ENCODE results near the gene PCGF1. TPM values are rescaled to one million over a fixed set of nuclear protein-coding genes. Genes with fewer than 3 reads are reported as not detected.

Gene PCGF1
- total RNA-seq, 2 donors from 2014 or later, result 13.6 to 14.7 TPM

DNA sequence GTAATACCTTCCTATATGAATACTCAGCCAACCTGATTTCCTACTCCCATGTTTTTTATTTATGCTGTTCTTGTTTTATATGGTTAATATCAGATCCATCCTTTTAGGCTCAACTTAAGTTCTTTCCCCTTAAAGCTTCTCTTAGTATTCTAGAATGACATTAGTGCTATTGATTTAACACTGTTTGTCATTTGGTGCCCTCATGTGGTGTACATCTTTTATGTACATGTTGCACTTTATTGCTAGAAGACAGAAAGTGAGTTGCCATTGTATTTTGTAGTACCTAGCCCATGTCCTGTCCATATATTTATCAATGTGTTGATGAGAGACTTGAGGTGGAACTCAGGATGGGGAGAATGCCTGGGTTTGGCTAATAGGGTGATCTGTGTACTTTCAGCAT is 24.7 kb upstream of the PCGF1 start:
- DNase-seq (ENCODE audit: low spot score), result no peak
- H3K27me3 ChIP-seq (replicated peaks; ENCODE audit: insufficient read depth), result no peaks in the 10 kb centered on the region
- no peaks in the 10 kb centered on the region for H3K36me3 ChIP-seq
- H3K4me1 ChIP-seq (replicated peaks), result peaks cover 7% of the 10 kb centered on the region
- no peak overlapping the region for H3K27ac ChIP-seq
- intact Hi-C loops (cut with DNase I), result no loop called here
- no peak overlapping the region for H3K4me3 ChIP-seq
- TF ChIP-seq POLR2A (IDR thresholded peaks at IDR 0.05), result no peak
- peak in 2 of 4 experiments; percentile 31 for TF ChIP-seq CTCF (IDR thresholded peaks at IDR 0.05)
- TF ChIP-seq POLR2AphosphoS5 (IDR thresholded peaks at IDR 0.05), result no peak
- H3K9me3 ChIP-seq, result no peaks in the 10 kb centered on the region

DNA sequence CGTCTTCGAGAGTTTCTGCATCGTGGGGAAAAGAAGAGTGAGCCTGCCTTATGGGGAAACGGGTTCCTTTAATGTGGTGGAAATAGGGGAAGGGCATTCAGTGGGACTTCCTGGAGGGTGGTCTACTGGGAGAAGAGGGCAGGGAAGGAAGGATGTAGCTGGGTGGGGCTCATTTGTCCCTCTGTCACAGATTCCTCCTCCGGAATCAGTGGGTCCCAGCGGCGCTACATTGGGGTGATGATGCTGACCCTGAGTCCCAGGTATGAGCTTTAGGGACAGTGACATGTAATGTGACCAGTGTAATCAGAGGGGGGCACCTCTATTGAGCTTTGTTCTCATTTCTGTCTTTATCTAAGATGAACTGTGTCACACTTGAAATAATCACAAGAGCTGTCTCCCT is 24.2 kb upstream of the PCGF1 start:
- DNase-seq (ENCODE audit: low spot score), result no peak
- H3K4me3 ChIP-seq, result no peak overlapping the region
- no peak overlapping the region for H3K27ac ChIP-seq
- no peaks in the 10 kb centered on the region for H3K27me3 ChIP-seq (replicated peaks; ENCODE audit: insufficient read depth)
- WGBS, result 90% methylated on average over 7 of the region's 7 CpGs
- peaks cover 7% of the 10 kb centered on the region for H3K4me1 ChIP-seq (replicated peaks)
- TF ChIP-seq POLR2A (IDR thresholded peaks at IDR 0.05), result no peak
- TF ChIP-seq POLR2AphosphoS5 (IDR thresholded peaks at IDR 0.05), result no peak
- no peak for TF ChIP-seq CTCF (IDR thresholded peaks at IDR 0.05)
- peaks cover 0 to 3% of the 10 kb centered on the region in 2 donors for H3K36me3 ChIP-seq
- H3K9me3 ChIP-seq, result no peaks in the 10 kb centered on the region
- intact Hi-C loops (cut with DNase I), result no loop called here

GRCh38 chr2:74530239-74531187 is 23.0 kb upstream of the PCGF1 start:
- TF ChIP-seq CTCF (IDR thresholded peaks at IDR 0.05) (no peak), POLR2A (IDR thresholded peaks at IDR 0.05) (no peak), POLR2AphosphoS5 (IDR thresholded peaks at IDR 0.05) (no peak)
- Histone ChIP-seq H3K27ac (peak overlapping the region; percentile 54 to 77), H3K4me3 (peak overlapping the region; percentile 63 to 89), H3K4me1 (replicated peaks) (peaks cover 7% of the 10 kb centered on the region), H3K36me3 (peaks cover 0 to 4% of the 10 kb centered on the region in 2 donors), H3K27me3 (replicated peaks; ENCODE audit: insufficient read depth) (no peaks in the 10 kb centered on the region), H3K9me3 (no peaks in the 10 kb centered on the region)
- 3% methylated on average over 54 of the region's 54 CpGs for WGBS
- intact Hi-C loops (cut with DNase I), result no loop called here
- DNase-seq (ENCODE audit: low spot score), result no peak

- H3K36me3 ChIP-seq, result peaks cover 0 to 4% of the 10 kb centered on the region in 2 donors
- WGBS, result under 1% methylated on average over 86 of the region's 87 CpGs
- DNase-seq (ENCODE audit: low spot score), result peak; percentile 99
- peak within 1 kb of the TSS; percentile 67 to 82 for H3K27ac ChIP-seq
- peak within 1 kb of the TSS; percentile 63 to 89 for H3K4me3 ChIP-seq
- H3K27me3 ChIP-seq (replicated peaks; ENCODE audit: insufficient read depth), result no peaks in the 10 kb centered on the region
- peaks cover 7% of the 10 kb centered on the region for H3K4me1 ChIP-seq (replicated peaks)
- intact Hi-C loops (cut with DNase I), result loop anchor here (1.0 to 10.0 kb wide), 2 partner anchors 46 to 55 kb away; partner anchors contain the start of gene TTC31
- no peaks in the 10 kb centered on the region for H3K9me3 ChIP-seq
- TF ChIP-seq CTCF (IDR thresholded peaks at IDR 0.05) (peak in 2 of 4 experiments; percentile 30 to 31), POLR2A (IDR thresholded peaks at IDR 0.05) (peak; percentile 47), POLR2AphosphoS5 (IDR thresholded peaks at IDR 0.05) (peak; percentile 98)
Measured at GRCh38 chr2:74529357-74530238, 22.1 kb upstream of the PCGF1 start, which contains the start of the genes AUP1 and HTRA2. Gene AUP1, minus strand, starts transcription at chr2:74529706. Its CDS starts 77 bp downstream, at chr2:74529629. Gene HTRA2, plus strand, starts transcription at chr2:74529933. Its CDS starts 74 bp downstream, at chr2:74530007.
